MM.1S (cell line): ENCODE results near the gene CCDC69.
A peak's percentile ranks its signal among the peaks of the same experiment; 100 is the strongest.

Source experiments
- DNase-seq: peaks from one replicate; pipeline ENCODE4 v3.0.0-alpha.2; 2015
- H2AFZ ChIP-seq: fragments of 300-600 bp; sonication (generic); 2 replicates; pipeline ENCODE4 v1.6.0; 2016; ENCODE audit warnings: antibody characterized with exemption, low read length
- H3F3A ChIP-seq: fragments of 300-600 bp; sonication (generic); 2 replicates; pipeline ENCODE4 v1.6.1; 2016; ENCODE audit warnings: mild to moderate bottlenecking, antibody characterized with exemption, low read length, moderate library complexity, mixed read lengths; ENCODE audit not compliant: insufficient read depth
- H3K27ac ChIP-seq: fragments of 300-600 bp; sonication (generic); 2 replicates; pipeline ENCODE4 v1.5.1; 2016; ENCODE audit warnings: mild to moderate bottlenecking, low read length
- H3K27me3 ChIP-seq: fragments of 300-600 bp; sonication (generic); replicated peaks from 2 replicates; pipeline ENCODE4 v1.6.0; 2016; ENCODE audit warnings: low read length; ENCODE audit not compliant: insufficient read depth
- H3K36me3 ChIP-seq: fragments of 300-600 bp; sonication (generic); replicated peaks from 2 replicates; pipeline ENCODE4 v1.6.1; 2016; ENCODE audit warnings: mild to moderate bottlenecking, low read length, mixed read lengths; ENCODE audit not compliant: insufficient read depth
- H3K4me1 ChIP-seq: fragments of 300-600 bp; sonication (generic); 2 replicates; pipeline ENCODE4 v1.6.1; 2016; ENCODE audit warnings: low read length, mixed read lengths
- H3K4me2 ChIP-seq: fragments of 300-600 bp; sonication (generic); 2 replicates; pipeline ENCODE4 v1.6.0; 2016; ENCODE audit warnings: low read depth, low read length
- H3K4me3 ChIP-seq: fragments of 300-600 bp; sonication (generic); 2 replicates; pipeline ENCODE4 v1.5.1; 2016; ENCODE audit warnings: low read length, mixed read lengths
- H3K79me2 ChIP-seq: fragments of 300-600 bp; sonication (generic); 2 replicates; pipeline ENCODE4 v1.6.1; 2016; ENCODE audit warnings: mixed run types, low read length, mixed read lengths
- H3K9ac ChIP-seq: fragments of 300-600 bp; sonication (generic); 2 replicates; pipeline ENCODE4 v1.6.1; 2016; ENCODE audit warnings: low read length, mixed read lengths
- H3K9me2 ChIP-seq: fragments of 300-600 bp; sonication (generic); replicated peaks from 2 replicates; pipeline ENCODE4 v1.6.1; 2016; ENCODE audit warnings: mild to moderate bottlenecking, low read length, mixed read lengths; ENCODE audit not compliant: insufficient read depth
- H3K9me3 ChIP-seq: fragments of 300-600 bp; sonication (generic); replicated peaks from 2 replicates; pipeline ENCODE4 v1.6.1; 2016; ENCODE audit warnings: mild to moderate bottlenecking, low read length, mixed read lengths; ENCODE audit not compliant: insufficient read depth
- H4K20me1 ChIP-seq: fragments of 300-600 bp; sonication (generic); 2 replicates; pipeline ENCODE4 v1.6.1; 2016; ENCODE audit warnings: mild to moderate bottlenecking, low read length, moderate library complexity, mixed read lengths; ENCODE audit not compliant: insufficient read depth
- CTCF ChIP-seq: fragments of 300-600 bp; sonication (generic); IDR thresholded peaks from 2 replicates; pipeline ENCODE4 v1.5.1; 2016; ENCODE audit warnings: antibody characterized with exemption, low read length, mixed read lengths
- EZH2 ChIP-seq: fragments of 300-600 bp; sonication (generic); optimal IDR thresholded peaks from 2 replicates; pipeline ENCODE3; 2017; ENCODE audit warnings: low read depth, mild to moderate bottlenecking, antibody characterized with exemption, low read length, mixed read lengths
- EZH2phosphoT487 ChIP-seq: fragments of 300-600 bp; sonication (generic); IDR thresholded peaks from 2 replicates; pipeline ENCODE4 v1.6.1; 2018; ENCODE audit warnings: antibody characterized with exemption, low read length

Gene CCDC69

GRCh38 chr5:151138114-151138513, 85.8 kb downstream of the CCDC69 start:
- Histone ChIP-seq H3K4me2 (no peak overlapping the region), H3K4me1 (peaks cover 88% of the 10 kb centered on the region), H3K79me2 (peaks cover 97% of the 10 kb centered on the region), H2AFZ (no peak overlapping the region), H3F3A (peaks cover 35% of the 10 kb centered on the region), H4K20me1 (no peaks in the 10 kb centered on the region), H3K4me3 (no peak overlapping the region), H3K27ac (no peak overlapping the region), H3K9me2 (no peaks in the 10 kb centered on the region), H3K9ac (no peak overlapping the region), H3K36me3 (peaks cover 29% of the 10 kb centered on the region), H3K9me3 (no peaks in the 10 kb centered on the region), H3K27me3 (no peaks in the 10 kb centered on the region)
- no peak for DNase-seq
- no peak for TF ChIP-seq EZH2
- no peak for TF ChIP-seq EZH2phosphoT487
- TF ChIP-seq CTCF, result no peak

DNA sequence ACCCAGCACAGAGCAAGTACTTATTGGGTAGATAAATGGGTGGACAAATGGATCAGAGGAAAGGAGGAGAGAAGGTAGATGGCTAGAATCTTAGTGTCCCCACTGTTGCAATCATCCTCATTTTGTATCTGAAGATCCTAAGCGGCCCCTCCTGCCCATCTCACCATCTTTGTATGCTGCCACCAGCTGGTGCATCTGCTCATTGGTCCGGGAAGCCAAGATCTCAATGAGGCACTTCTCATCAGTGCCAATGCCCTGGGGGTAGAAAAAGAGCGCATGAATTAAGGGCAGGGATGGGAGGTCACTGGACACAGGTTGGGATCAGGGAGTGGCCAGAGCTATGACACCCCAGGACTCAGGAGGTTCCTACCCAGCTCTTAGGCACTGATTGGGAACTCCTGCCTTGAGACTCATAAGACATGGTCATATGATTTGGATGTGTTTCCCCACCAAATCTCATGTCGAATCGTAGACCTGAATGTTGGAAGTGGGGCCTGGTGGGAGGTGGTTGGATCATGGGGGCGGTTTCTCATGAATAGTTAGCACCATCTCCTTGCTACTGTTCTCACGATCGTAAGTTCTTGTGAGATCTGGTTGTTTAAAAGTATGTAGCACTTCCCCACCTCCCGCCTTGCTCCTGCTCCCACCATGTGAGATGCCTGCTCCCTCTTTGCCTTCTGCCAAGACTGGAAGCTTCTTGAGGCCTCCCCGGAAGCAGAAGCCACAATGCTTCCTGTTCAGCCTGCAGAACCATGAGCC, 86.6 kb downstream of the CCDC69 start:
- Histone ChIP-seq H3K9me3 (no peaks in the 10 kb centered on the region), H3K9ac (no peak overlapping the region), H2AFZ (no peak overlapping the region), H3K4me2 (no peak overlapping the region), H4K20me1 (no peaks in the 10 kb centered on the region), H3F3A (peaks cover 29% of the 10 kb centered on the region), H3K4me3 (no peak overlapping the region), H3K79me2 (peaks cover 97% of the 10 kb centered on the region), H3K27ac (no peak overlapping the region), H3K36me3 (peaks cover 38% of the 10 kb centered on the region), H3K9me2 (no peaks in the 10 kb centered on the region), H3K4me1 (peaks cover 81% of the 10 kb centered on the region), H3K27me3 (no peaks in the 10 kb centered on the region)
- TF ChIP-seq EZH2, result no peak
- TF ChIP-seq EZH2phosphoT487, result no peak
- no peak for TF ChIP-seq CTCF
- DNase-seq, result no peak

DNA sequence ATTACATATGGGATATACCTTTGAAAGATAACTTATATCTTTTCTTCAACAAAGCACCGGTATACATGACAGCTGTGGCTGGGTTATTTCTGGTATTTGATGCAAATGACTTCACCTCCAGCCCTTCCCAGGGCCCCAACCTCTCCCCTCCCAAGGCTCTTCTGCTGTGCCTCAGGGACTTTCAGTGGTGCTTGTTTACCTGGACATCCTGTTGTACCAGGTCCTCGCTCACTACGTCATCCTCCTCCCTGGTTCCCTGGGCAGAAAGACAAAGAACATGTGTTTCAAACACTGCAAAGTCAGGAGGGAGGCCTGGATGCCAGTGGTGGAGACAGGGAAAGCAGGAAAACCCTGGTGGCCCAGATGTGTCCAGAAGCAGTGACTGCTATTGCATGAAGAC, 89.7 kb downstream of the CCDC69 start:
- peak overlapping the region; percentile 83 for H3K27ac ChIP-seq
- TF ChIP-seq EZH2 (no peak), EZH2phosphoT487 (no peak), CTCF (no peak)
- peak; percentile 83 for DNase-seq
- peaks cover 46% of the 10 kb centered on the region for H3K36me3 ChIP-seq
- no peak overlapping the region for H3K4me3 ChIP-seq
- no peaks in the 10 kb centered on the region for H4K20me1 ChIP-seq
- H3F3A ChIP-seq, result peaks cover 23% of the 10 kb centered on the region
- H3K79me2 ChIP-seq, result peaks cover 88% of the 10 kb centered on the region
- H3K4me2 ChIP-seq, result peak overlapping the region; percentile 54
- no peaks in the 10 kb centered on the region for H3K27me3 ChIP-seq
- no peaks in the 10 kb centered on the region for H3K9me3 ChIP-seq
- H2AFZ ChIP-seq, result no peak overlapping the region
- no peaks in the 10 kb centered on the region for H3K9me2 ChIP-seq
- H3K4me1 ChIP-seq, result peaks cover 61% of the 10 kb centered on the region
- peak overlapping the region; percentile 34 for H3K9ac ChIP-seq
